Neuronal stem cell (in vitro differentiated cells): Measurements from ENCODE around the gene PCDHB14.

Experiments
- DNase-seq: peaks from one replicate; pipeline ENCODE4 v3.0.0-alpha.2; 2013; ENCODE audit warnings: low spot score
- H2AFZ ChIP-seq: one replicate; pipeline ENCODE4 v1.6.1; 2013; ENCODE audit warnings: mild to moderate bottlenecking, low read length, inconsistent platforms
- H2AK5ac ChIP-seq: 2 replicates; pipeline ENCODE4 v1.6.1; 2013; ENCODE audit warnings: low read depth, mild to moderate bottlenecking, inconsistent platforms, low read length, moderate library complexity, mixed read lengths
- H2BK120ac ChIP-seq: 2 replicates; pipeline ENCODE4 v1.6.1; 2013; ENCODE audit warnings: low read depth, mild to moderate bottlenecking, inconsistent platforms, low read length, moderate library complexity, mixed read lengths
- H2BK12ac ChIP-seq: one replicate; pipeline ENCODE4 v1.6.1; 2013; ENCODE audit warnings: low read length, inconsistent platforms
- H2BK15ac ChIP-seq: 2 replicates; pipeline ENCODE4 v1.6.1; 2013; ENCODE audit warnings: mild to moderate bottlenecking, low read length, inconsistent platforms, mixed read lengths
- H2BK5ac ChIP-seq: one replicate; pipeline ENCODE4 v1.6.1; 2013; ENCODE audit warnings: inconsistent platforms, mild to moderate bottlenecking, low read length, moderate library complexity
- H3K14ac ChIP-seq: one replicate; pipeline ENCODE4 v1.6.1; 2013; ENCODE audit warnings: low read length, inconsistent platforms
- H3K18ac ChIP-seq: 2 replicates; pipeline ENCODE4 v1.6.1; 2013; ENCODE audit warnings: low read length, inconsistent platforms
- H3K23ac ChIP-seq: 2 replicates; pipeline ENCODE4 v1.6.1; 2013; ENCODE audit warnings: low read depth, mild to moderate bottlenecking, mixed read lengths, low read length, inconsistent platforms; ENCODE audit not compliant: poor library complexity
- H3K27ac ChIP-seq: replicated peaks from 3 replicates; pipeline ENCODE4 v1.5.1; 2013; ENCODE audit warnings: low read length, inconsistent platforms
- H3K27me3 ChIP-seq, 3 experiments: 2 replicates each; pipeline ENCODE4 v1.6.1; 2013; ENCODE audit warnings: low read length in 3 of 3, mild to moderate bottlenecking in 2 of 3, inconsistent platforms in 1 of 3, low read depth in 1 of 3, mixed read lengths in 1 of 3, moderate library complexity in 1 of 3; ENCODE audit not compliant: control insufficient read depth in 3 of 3, insufficient read depth in 3 of 3
- H3K36me3 ChIP-seq, 2 donors: replicated peaks in 1 of 2; 2 replicates each; pipeline ENCODE4 v1.6.1; 2013; ENCODE audit warnings: low read length in 2 of 2; ENCODE audit not compliant: control insufficient read depth in 2 of 2, insufficient read depth in 2 of 2
- H3K4ac ChIP-seq: 2 replicates; pipeline ENCODE4 v1.6.1; 2013; ENCODE audit warnings: inconsistent platforms, mild to moderate bottlenecking, low read length, moderate library complexity
- H3K4me1 ChIP-seq, 2 donors: 1 replicate in 1 of 2; 2 replicates in 1 of 2; pipeline ENCODE4 v1.6.1; 2013; ENCODE audit warnings: low read length in 2 of 2, low read depth in 1 of 2; ENCODE audit not compliant: control insufficient read depth in 2 of 2, insufficient read depth in 1 of 2
- H3K4me2 ChIP-seq: one replicate; pipeline ENCODE4 v1.6.1; 2013; ENCODE audit warnings: mild to moderate bottlenecking, low read length, inconsistent platforms; ENCODE audit not compliant: insufficient read depth, poor library complexity, severe bottlenecking
- H3K4me3 ChIP-seq, 2 donors: 2 replicates each; pipeline ENCODE4 v1.5.1; 2013; ENCODE audit warnings: low read length in 2 of 2, mild to moderate bottlenecking in 2 of 2, inconsistent platforms in 1 of 2, moderate library complexity in 1 of 2
- H3K79me1 ChIP-seq: one replicate; pipeline ENCODE4 v1.6.1; 2013; ENCODE audit warnings: low read depth, mild to moderate bottlenecking, inconsistent platforms, low read length, moderate library complexity
- H3K9ac ChIP-seq: one replicate; pipeline ENCODE4 v1.6.1; 2013; ENCODE audit warnings: mild to moderate bottlenecking, low read depth, low read length, inconsistent platforms; ENCODE audit not compliant: poor library complexity
- H3K9me3 ChIP-seq, 2 donors: replicated peaks in 1 of 2; 2 replicates each; pipeline versions ENCODE3 to v1.6.1; 2013; ENCODE audit warnings: low read length in 2 of 2, mild to moderate bottlenecking in 2 of 2, inconsistent platforms in 1 of 2, low read depth in 1 of 2, mixed read lengths in 1 of 2, moderate library complexity in 1 of 2; ENCODE audit not compliant: control insufficient read depth in 2 of 2, insufficient read depth in 1 of 2
- H4K8ac ChIP-seq: one replicate; pipeline ENCODE4 v1.6.1; 2013; ENCODE audit warnings: low read depth, mild to moderate bottlenecking, inconsistent platforms, low read length, moderate library complexity
- H4K91ac ChIP-seq: one replicate; pipeline ENCODE4 v1.6.1; 2013; ENCODE audit warnings: low read length, low read depth, mild to moderate bottlenecking, inconsistent platforms; ENCODE audit not compliant: poor library complexity
- WGBS, 2 donors: extraction: QIAGEN DNeasy Blood & Tissue Kit; methylation state at CpG; one replicate each; pipeline ENCODE4 v1.1.7; 2013; ENCODE audit warnings: missing lambda C conversion rate in 2 of 2, mixed read lengths in 1 of 2; ENCODE audit not compliant: insufficient read length in 2 of 2, insufficient replicate concordance in 1 of 2; ENCODE audit errors: extremely low coverage in 2 of 2; 5-methylcytosine and 5-hydroxymethylcytosine counted together

Gene PCDHB14

DNA sequence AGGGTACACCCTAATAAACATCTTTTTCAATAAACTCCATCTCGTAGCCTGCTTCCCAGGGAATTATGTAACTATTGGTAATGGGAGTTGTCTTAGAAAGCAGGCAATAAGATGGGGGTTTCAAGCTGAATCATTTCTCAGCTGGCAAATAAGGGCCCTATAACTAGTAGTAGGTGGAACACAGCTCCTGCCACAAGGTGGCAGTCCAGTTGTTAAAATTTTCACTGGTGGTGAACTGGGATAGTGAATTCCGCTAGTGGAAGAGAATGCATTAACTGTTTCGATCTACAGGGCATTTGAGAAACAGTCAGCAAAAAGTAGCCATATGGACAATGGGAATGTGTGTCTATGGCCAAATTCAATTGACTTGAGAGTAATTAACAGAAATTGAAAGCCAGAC lies 49.8 kb downstream of the PCDHB14 start:
- H2BK15ac ChIP-seq, result no peak overlapping the region
- H4K8ac ChIP-seq, result no peak overlapping the region
- no peaks in the 10 kb centered on the region for H3K4me1 ChIP-seq
- H3K14ac ChIP-seq, result no peak overlapping the region
- H4K91ac ChIP-seq, result no peak overlapping the region
- no peak overlapping the region for H2AK5ac ChIP-seq
- H3K9me3 ChIP-seq, result peaks cover 18 to 36% of the 10 kb centered on the region in 2 donors
- H3K27ac ChIP-seq, result no peak overlapping the region
- no CpG with 5 or more reads among the region's 3 CpGs for WGBS, 2 donors
- H2AFZ ChIP-seq, result no peak overlapping the region
- no peak for DNase-seq
- no peak overlapping the region for H3K4ac ChIP-seq
- H3K36me3 ChIP-seq, result no peaks in the 10 kb centered on the region
- no peak overlapping the region for H3K4me2 ChIP-seq
- no peak overlapping the region for H3K18ac ChIP-seq
- no peak overlapping the region for H2BK120ac ChIP-seq
- H3K9ac ChIP-seq, result no peak overlapping the region
- no peak overlapping the region for H2BK12ac ChIP-seq
- no peaks in the 10 kb centered on the region for H3K27me3 ChIP-seq
- no peak overlapping the region for H3K23ac ChIP-seq
- no peak overlapping the region for H3K4me3 ChIP-seq
- H2BK5ac ChIP-seq, result no peak overlapping the region
- H3K79me1 ChIP-seq, result no peaks in the 10 kb centered on the region
